A549 (cell line): ENCODE measurements around the gene DIP2A. TPM values are rescaled to one million over a fixed set of nuclear protein-coding genes. Genes with fewer than 3 reads are reported as not detected.

Experiments
- ATAC-seq, 2 experiments: fragments of 200-7000 bp in 1 of 2; fragments of >200 bp in 1 of 2; cut with Nextera tagmentation in 1 of 2; cut with Tn5 transposase in 1 of 2; 3 replicates each; pipeline versions ENCODE4 v1.8.0 to v1.9.1; 2018 to 2020; ENCODE audit warnings: mild to moderate bottlenecking in 1 of 2, moderate library complexity in 1 of 2
- CTCF ChIA-PET: fragments of 300-600 bp; sonication (Branson Sonifier 250); formaldehyde crosslinking; extraction: SDS; loops from one replicate; lab custom pipeline; 2021; ENCODE audit warnings: antibody characterized with exemption, inconsistent platforms; lab: Yijun Ruan, JAX
- POLR2A ChIA-PET: fragments of 350-600 bp; formaldehyde crosslinking; extraction: SDS; loops from one replicate; lab custom pipeline; 2021; ENCODE audit warnings: antibody characterized with exemption, inconsistent platforms; lab: Yijun Ruan, JAX
- DNase-seq, 2 experiments: peaks; one replicate each; pipeline versions ENCODE4 v3.0.0 to v3.0.0-alpha.2; 2011 to 2016; ENCODE audit warnings: low read depth in 1 of 2, low spot score in 1 of 2
- FAIRE-seq: peaks from 2 replicates; lab custom pipeline; 2011; peaks lifted over from hg19 to GRCh38; lab: Jason Lieb, UNC
- H3K27ac ChIP-seq, 2 experiments: fragments of >200 bp; sonication (Bioruptor Twin); formaldehyde crosslinking; 3 replicates each; pipeline ENCODE4 v1.5.1; 2016 to 2017
- H3K4me1 ChIP-seq: fragments of >200 bp; sonication (Bioruptor Twin); formaldehyde crosslinking; 3 replicates; pipeline ENCODE4 v1.6.1; 2016
- H3K4me2 ChIP-seq: fragments of >200 bp; sonication (Bioruptor Twin); formaldehyde crosslinking; 3 replicates; pipeline ENCODE4 v1.6.1; 2016
- H3K4me3 ChIP-seq: fragments of >200 bp; sonication (Bioruptor Twin); formaldehyde crosslinking; 3 replicates; pipeline ENCODE4 v1.5.1; 2016
- H3K9me3 ChIP-seq: fragments of >200 bp; sonication (Bioruptor Twin); formaldehyde crosslinking; 3 replicates; pipeline ENCODE4 v1.6.1; 2016
- CBX8 ChIP-seq: fragments of 200-600 bp; sonication (generic); IDR thresholded peaks from 2 replicates; pipeline ENCODE4 v1.6.1; 2016
- CEBPB ChIP-seq, 2 experiments: fragments of >200 bp in 1 of 2; sonication (Bioruptor Twin) in 1 of 2; formaldehyde crosslinking in 1 of 2; IDR thresholded peaks; 2 replicates each; pipeline ENCODE4 v1.6.1; 2012 to 2016
- EP300 ChIP-seq, 2 experiments: fragments of >200 bp; sonication (Bioruptor Twin); formaldehyde crosslinking; IDR thresholded peaks; 2 replicates in 1 of 2; 3 replicates in 1 of 2; pipeline ENCODE4 v1.6.1; 2016 to 2017
- FOSL2 ChIP-seq, 2 experiments: fragments of 450-650 bp in 1 of 2; fragments of >200 bp in 1 of 2; sonication (Bioruptor Twin) in 1 of 2; formaldehyde crosslinking; IDR thresholded peaks; 2 replicates each; pipeline versions ENCODE4 v1.5.0 to v1.6.1; 2016 to 2020; ENCODE audit warnings: mild to moderate bottlenecking in 1 of 2, moderate library complexity in 1 of 2
- HOXB13 ChIP-seq: fragments of 250-450 bp; sonication (Bioruptor Pico); IDR thresholded peaks from 2 replicates; pipeline ENCODE4 v1.5.0; 2020; ENCODE audit warnings: low read depth, mild to moderate bottlenecking, moderate library complexity
- MAFK ChIP-seq: fragments of 450-650 bp; IDR thresholded peaks from 2 replicates; pipeline ENCODE4 v1.6.1; 2014; ENCODE audit not compliant: partially characterized antibody
- NFE2L2 ChIP-seq: fragments of 150-350 bp; conservative IDR thresholded peaks from 2 replicates; pipeline ENCODE4 v1.6.1; 2014; ENCODE audit warnings: low read length
- NR3C1 ChIP-seq: fragments of >200 bp; sonication (Bioruptor Twin); formaldehyde crosslinking; IDR thresholded peaks from 3 replicates; pipeline ENCODE4 v1.6.1; 2017
- PHF8 ChIP-seq: fragments of 200-600 bp; sonication (generic); IDR thresholded peaks from 2 replicates; pipeline ENCODE4 v1.6.1; 2016; ENCODE audit warnings: low read depth, mild to moderate bottlenecking, antibody characterized with exemption, moderate library complexity, borderline replicate concordance
- RAD21 ChIP-seq, 2 experiments: fragments of >200 bp in 1 of 2; sonication (Bioruptor Twin) in 1 of 2; formaldehyde crosslinking in 1 of 2; IDR thresholded peaks in 1 of 2; conservative IDR thresholded peaks in 1 of 2; 2 replicates in 1 of 2; 3 replicates in 1 of 2; pipeline ENCODE4 v1.6.1; 2012 to 2018; ENCODE audit warnings: inconsistent platforms in 1 of 2
- RARB ChIP-seq: fragments of 250-450 bp; sonication (Bioruptor Pico); IDR thresholded peaks from 2 replicates; pipeline ENCODE4 v1.8.0; 2021; ENCODE audit warnings: mild to moderate bottlenecking, moderate library complexity
- TFCP2L1 ChIP-seq: fragments of 250-450 bp; sonication (Bioruptor Pico); IDR thresholded peaks from 2 replicates; pipeline ENCODE4 v1.5.0; 2021; ENCODE audit warnings: mild to moderate bottlenecking
- ZNF302 ChIP-seq: fragments of 250-450 bp; sonication (Bioruptor Pico); IDR thresholded peaks from 2 replicates; pipeline ENCODE4 v1.9.0; 2021; ENCODE audit warnings: inconsistent platforms, mild to moderate bottlenecking, moderate library complexity
- ZSCAN20 ChIP-seq: fragments of 250-450 bp; sonication (Bioruptor Pico); IDR thresholded peaks from 2 replicates; pipeline ENCODE4 v1.8.0; 2022; ENCODE audit warnings: mild to moderate bottlenecking, moderate library complexity
- WGBS: methylation state at CpG from one replicate; pipeline ENCODE4 v1.1.6; 2017; ENCODE audit errors: missing lambda C conversion rate; 5-methylcytosine and 5-hydroxymethylcytosine counted together
- polyA plus RNA-seq, 4 experiments: library from polyadenylated mRNA; depleted of rRNA in 3 of 4; stranded (reverse); fragments of >200 nt; fragmentation: RNase III in 1 of 4; extraction: RNeasy Plus Mini Kit Qiagen cat#74134 plus additional on column Dnase treatment in 1 of 4; gene quantifications; 2 replicates in 3 of 4; 3 replicates in 1 of 4; pipeline ENCODE4 v1.2.3, GENCODE V29; 2011 to 2017
- TF ChIP-seq, protein P1 (sequence below): fragments of 250-450 bp; sonication (Bioruptor Pico); IDR thresholded peaks from 2 replicates; pipeline ENCODE4 v1.5.0; 2021; ENCODE audit warnings: mild to moderate bottlenecking, moderate library complexity, borderline replicate concordance
- TF ChIP-seq, protein P2 (sequence below): fragments of >200 bp; sonication (Bioruptor Twin); formaldehyde crosslinking; IDR thresholded peaks from 3 replicates; pipeline ENCODE4 v1.5.1; 2016
- TF ChIP-seq, protein P3 (sequence below): fragments of 450-650 bp; IDR thresholded peaks from 2 replicates; pipeline ENCODE4 v1.6.1; 2014; ENCODE audit warnings: antibody characterized with exemption
- TF ChIP-seq, protein P4 (sequence below): fragments of 200-600 bp; sonication (generic); IDR thresholded peaks from 2 replicates; pipeline ENCODE4 v1.6.1; 2016; ENCODE audit warnings: antibody characterized with exemption, mild to moderate bottlenecking, moderate library complexity
- TF ChIP-seq, protein P5 (sequence below): fragments of 250-450 bp; sonication (Bioruptor Pico); IDR thresholded peaks from 2 replicates; pipeline ENCODE4 v1.5.0; 2020; ENCODE audit warnings: low read depth, mild to moderate bottlenecking, moderate library complexity
- TF ChIP-seq, protein P6 (sequence below): IDR thresholded peaks from 2 replicates; pipeline ENCODE4 v1.6.1; 2012; ENCODE audit warnings: low read depth, borderline replicate concordance

DIP2A gene
- polyA plus RNA-seq, 2 of the 4 experiments (the other 2 are of a cell fraction) = 13.3 to 18.4 TPM

DNA sequence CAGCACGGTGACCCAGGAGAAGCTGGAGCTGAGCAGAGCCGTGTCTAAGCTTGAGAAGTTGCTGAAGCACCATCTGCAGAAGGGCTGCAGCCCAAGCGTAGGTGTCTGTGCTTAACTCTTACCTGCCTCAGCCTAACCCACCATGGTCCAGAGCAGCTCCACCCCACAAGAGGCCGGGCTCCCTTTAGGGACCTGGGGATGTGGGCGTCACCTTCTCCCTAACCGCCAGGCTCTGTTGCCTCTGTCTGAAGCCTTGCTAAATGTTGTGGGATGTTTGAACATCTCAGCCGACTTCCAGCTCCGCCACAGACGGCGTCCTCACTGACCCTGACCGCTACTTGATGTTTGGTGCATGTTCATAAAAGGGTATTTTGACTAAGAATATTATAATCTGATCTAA, 20.4 kb upstream of the DIP2A start:
- ATAC-seq = no peak
- no peaks in the 10 kb centered on the region for H3K9me3 ChIP-seq
- TF ChIP-seq, protein P1, sequence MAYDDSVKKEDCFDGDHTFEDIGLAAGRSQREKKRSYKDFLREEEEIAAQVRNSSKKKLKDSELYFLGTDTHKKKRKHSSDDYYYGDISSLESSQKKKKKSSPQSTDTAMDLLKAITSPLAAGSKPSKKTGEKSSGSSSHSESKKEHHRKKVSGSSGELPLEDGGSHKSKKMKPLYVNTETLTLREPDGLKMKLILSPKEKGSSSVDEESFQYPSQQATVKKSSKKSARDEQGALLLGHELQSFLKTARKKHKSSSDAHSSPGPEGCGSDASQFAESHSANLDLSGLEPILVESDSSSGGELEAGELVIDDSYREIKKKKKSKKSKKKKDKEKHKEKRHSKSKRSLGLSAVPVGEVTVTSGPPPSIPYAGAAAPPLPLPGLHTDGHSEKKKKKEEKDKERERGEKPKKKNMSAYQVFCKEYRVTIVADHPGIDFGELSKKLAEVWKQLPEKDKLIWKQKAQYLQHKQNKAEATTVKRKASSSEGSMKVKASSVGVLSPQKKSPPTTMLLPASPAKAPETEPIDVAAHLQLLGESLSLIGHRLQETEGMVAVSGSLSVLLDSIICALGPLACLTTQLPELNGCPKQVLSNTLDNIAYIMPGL (CRISPR knock-in tag) = no peak
- TF ChIP-seq FOSL2 (IDR thresholded peaks at IDR 0.05) = no peak
- TF ChIP-seq FOSL2 (CRISPR knock-in tag; IDR thresholded peaks at IDR 0.05) = no peak
- TF ChIP-seq ZSCAN20 (CRISPR knock-in tag) = no peak
- no peak for TF ChIP-seq RAD21 (conservative IDR thresholded peaks at IDR 0.05 in 1 of 2, IDR thresholded peaks at IDR 0.05 in 1 of 2)
- TF ChIP-seq, protein P2, sequence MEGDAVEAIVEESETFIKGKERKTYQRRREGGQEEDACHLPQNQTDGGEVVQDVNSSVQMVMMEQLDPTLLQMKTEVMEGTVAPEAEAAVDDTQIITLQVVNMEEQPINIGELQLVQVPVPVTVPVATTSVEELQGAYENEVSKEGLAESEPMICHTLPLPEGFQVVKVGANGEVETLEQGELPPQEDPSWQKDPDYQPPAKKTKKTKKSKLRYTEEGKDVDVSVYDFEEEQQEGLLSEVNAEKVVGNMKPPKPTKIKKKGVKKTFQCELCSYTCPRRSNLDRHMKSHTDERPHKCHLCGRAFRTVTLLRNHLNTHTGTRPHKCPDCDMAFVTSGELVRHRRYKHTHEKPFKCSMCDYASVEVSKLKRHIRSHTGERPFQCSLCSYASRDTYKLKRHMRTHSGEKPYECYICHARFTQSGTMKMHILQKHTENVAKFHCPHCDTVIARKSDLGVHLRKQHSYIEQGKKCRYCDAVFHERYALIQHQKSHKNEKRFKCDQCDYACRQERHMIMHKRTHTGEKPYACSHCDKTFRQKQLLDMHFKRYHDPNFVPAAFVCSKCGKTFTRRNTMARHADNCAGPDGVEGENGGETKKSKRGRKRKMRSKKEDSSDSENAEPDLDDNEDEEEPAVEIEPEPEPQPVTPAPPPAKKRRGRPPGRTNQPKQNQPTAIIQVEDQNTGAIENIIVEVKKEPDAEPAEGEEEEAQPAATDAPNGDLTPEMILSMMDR = no peak
- TF ChIP-seq, protein P3, sequence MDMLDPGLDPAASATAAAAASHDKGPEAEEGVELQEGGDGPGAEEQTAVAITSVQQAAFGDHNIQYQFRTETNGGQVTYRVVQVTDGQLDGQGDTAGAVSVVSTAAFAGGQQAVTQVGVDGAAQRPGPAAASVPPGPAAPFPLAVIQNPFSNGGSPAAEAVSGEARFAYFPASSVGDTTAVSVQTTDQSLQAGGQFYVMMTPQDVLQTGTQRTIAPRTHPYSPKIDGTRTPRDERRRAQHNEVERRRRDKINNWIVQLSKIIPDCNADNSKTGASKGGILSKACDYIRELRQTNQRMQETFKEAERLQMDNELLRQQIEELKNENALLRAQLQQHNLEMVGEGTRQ = no peak
- no peak for TF ChIP-seq ZNF302 (CRISPR knock-in tag)
- TF ChIP-seq NFE2L2 = no peak
- TF ChIP-seq, all 56 proteins: peak for 0
- DNase-seq (no peak), FAIRE-seq (no peak)
- no peak overlapping the region for H3K4me3 ChIP-seq
- H3K4me2 ChIP-seq = no peak overlapping the region
- WGBS = 98% methylated on average over 9 of the region's 11 CpGs
- ChIA-PET POLR2A (interaction anchor here (0.7 kb wide), 1 partner anchor 99 kb away, joined by 3 read pairs; no protein-coding TSS in a partner anchor), CTCF (no interaction called here)
- H3K27ac ChIP-seq = no peak overlapping the region
- H3K4me1 ChIP-seq = no peaks in the 10 kb centered on the region; the same call in 2 of the 3 replicates

DNA sequence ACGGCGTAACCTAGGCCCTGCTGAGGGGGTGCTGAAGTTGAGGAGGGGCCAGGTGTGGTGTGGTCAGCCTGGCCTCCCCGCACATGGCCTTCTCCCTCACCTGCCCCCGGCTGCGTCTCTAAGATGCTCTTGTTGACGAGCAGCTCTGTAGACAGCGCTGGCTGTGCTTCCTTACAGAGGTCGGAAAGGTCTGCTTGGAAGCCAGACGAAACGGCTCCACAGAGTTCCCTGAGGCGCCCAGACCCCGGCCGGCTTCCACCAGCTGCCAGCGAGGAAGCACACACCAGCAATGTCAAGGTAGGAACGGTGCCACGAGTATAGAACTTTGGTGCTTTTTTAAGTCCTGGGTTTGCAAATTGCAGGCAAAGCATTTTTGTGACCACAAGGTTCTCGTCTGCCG, 18.8 kb upstream of the DIP2A start:
- CTCF ChIA-PET = no interaction called here

More for the DNA sequence above, 18.8 kb upstream of the DIP2A start:
- WGBS = 86% methylated on average over 13 of the region's 18 CpGs
- no peak for DNase-seq
- no peak for FAIRE-seq
- POLR2A ChIA-PET = no interaction called here
- no peaks in the 10 kb centered on the region; the same call in 2 of the 3 replicates for H3K4me1 ChIP-seq
- no peak overlapping the region for H3K27ac ChIP-seq
- no peak for ATAC-seq
- H3K4me3 ChIP-seq = no peak overlapping the region
- no peak overlapping the region for H3K4me2 ChIP-seq
- H3K9me3 ChIP-seq = no peaks in the 10 kb centered on the region
- TF ChIP-seq NR3C1 = no peak
- TF ChIP-seq, protein P4, sequence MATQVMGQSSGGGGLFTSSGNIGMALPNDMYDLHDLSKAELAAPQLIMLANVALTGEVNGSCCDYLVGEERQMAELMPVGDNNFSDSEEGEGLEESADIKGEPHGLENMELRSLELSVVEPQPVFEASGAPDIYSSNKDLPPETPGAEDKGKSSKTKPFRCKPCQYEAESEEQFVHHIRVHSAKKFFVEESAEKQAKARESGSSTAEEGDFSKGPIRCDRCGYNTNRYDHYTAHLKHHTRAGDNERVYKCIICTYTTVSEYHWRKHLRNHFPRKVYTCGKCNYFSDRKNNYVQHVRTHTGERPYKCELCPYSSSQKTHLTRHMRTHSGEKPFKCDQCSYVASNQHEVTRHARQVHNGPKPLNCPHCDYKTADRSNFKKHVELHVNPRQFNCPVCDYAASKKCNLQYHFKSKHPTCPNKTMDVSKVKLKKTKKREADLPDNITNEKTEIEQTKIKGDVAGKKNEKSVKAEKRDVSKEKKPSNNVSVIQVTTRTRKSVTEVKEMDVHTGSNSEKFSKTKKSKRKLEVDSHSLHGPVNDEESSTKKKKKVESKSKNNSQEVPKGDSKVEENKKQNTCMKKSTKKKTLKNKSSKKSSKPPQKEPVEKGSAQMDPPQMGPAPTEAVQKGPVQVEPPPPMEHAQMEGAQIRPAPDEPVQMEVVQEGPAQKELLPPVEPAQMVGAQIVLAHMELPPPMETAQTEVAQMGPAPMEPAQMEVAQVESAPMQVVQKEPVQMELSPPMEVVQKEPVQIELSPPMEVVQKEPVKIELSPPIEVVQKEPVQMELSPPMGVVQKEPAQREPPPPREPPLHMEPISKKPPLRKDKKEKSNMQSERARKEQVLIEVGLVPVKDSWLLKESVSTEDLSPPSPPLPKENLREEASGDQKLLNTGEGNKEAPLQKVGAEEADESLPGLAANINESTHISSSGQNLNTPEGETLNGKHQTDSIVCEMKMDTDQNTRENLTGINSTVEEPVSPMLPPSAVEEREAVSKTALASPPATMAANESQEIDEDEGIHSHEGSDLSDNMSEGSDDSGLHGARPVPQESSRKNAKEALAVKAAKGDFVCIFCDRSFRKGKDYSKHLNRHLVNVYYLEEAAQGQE = no peak
- TF ChIP-seq, protein P5, sequence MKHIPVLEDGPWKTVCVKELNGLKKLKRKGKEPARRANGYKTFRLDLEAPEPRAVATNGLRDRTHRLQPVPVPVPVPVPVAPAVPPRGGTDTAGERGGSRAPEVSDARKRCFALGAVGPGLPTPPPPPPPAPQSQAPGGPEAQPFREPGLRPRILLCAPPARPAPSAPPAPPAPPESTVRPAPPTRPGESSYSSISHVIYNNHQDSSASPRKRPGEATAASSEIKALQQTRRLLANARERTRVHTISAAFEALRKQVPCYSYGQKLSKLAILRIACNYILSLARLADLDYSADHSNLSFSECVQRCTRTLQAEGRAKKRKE (CRISPR knock-in tag) = no peak
- TF ChIP-seq, protein P6, sequence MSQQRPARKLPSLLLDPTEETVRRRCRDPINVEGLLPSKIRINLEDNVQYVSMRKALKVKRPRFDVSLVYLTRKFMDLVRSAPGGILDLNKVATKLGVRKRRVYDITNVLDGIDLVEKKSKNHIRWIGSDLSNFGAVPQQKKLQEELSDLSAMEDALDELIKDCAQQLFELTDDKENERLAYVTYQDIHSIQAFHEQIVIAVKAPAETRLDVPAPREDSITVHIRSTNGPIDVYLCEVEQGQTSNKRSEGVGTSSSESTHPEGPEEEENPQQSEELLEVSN = no peak
- no peak for TF ChIP-seq RARB (CRISPR knock-in tag)
- no peak for TF ChIP-seq HOXB13 (CRISPR knock-in tag)
- TF ChIP-seq CBX8 = no peak
- no peak for TF ChIP-seq MAFK
- TF ChIP-seq CEBPB (IDR thresholded peaks at IDR 0.05) = no peak
- no peak for TF ChIP-seq PHF8
- no peak for TF ChIP-seq EP300 (IDR thresholded peaks at IDR 0.05)
- no peak for TF ChIP-seq TFCP2L1 (CRISPR knock-in tag)
